Cardiac muscle cell (in vitro differentiated cells and primary cell): ENCODE results near the gene SYT12. TPM values are rescaled to one million over a fixed set of nuclear protein-coding genes. Genes with fewer than 3 reads are reported as not detected.

ENCODE experiments used
- DNase-seq, 2 donors: peaks; one replicate each; pipeline versions ENCODE4 v3.0.0 to v3.0.0-alpha.2; 2010 to 2017; ENCODE audit warnings: low read depth in 1 of 2, low spot score in 1 of 2
- H3K27ac ChIP-seq: fragments of 200-600 bp; sonication (generic); 2 replicates; pipeline ENCODE4 v1.5.1; 2016
- H3K27me3 ChIP-seq: fragments of 200-600 bp; sonication (generic); 2 replicates; pipeline ENCODE4 v1.6.0; 2016; ENCODE audit warnings: control low read depth
- H3K36me3 ChIP-seq: fragments of 200-600 bp; sonication (generic); 2 replicates; pipeline ENCODE4 v1.5.1; 2016; ENCODE audit warnings: control low read depth
- H3K4me1 ChIP-seq: fragments of 200-600 bp; sonication (generic); 2 replicates; pipeline ENCODE4 v1.8.1; 2017; ENCODE audit warnings: low read depth, mild to moderate bottlenecking, mixed run types
- H3K4me3 ChIP-seq: fragments of 200-600 bp; sonication (generic); 2 replicates; pipeline ENCODE4 v1.5.1; 2016; ENCODE audit warnings: mild to moderate bottlenecking
- H3K9me3 ChIP-seq: fragments of 200-600 bp; sonication (generic); 2 replicates; pipeline ENCODE4 v1.5.1; 2017; ENCODE audit warnings: low read depth, mild to moderate bottlenecking, control low read depth
- polyA plus RNA-seq: library from polyadenylated mRNA; unstranded; fragments of >200 nt; fragmentation: Nextera tagmentation; extraction: Ambion mirVana; gene quantifications from 2 replicates; pipeline ENCODE4 v1.2.1, GENCODE V29; 2016
- total RNA-seq: library from RNA; depleted of rRNA; stranded (reverse); fragments of >200 nt; gene quantifications from 2 replicates; pipeline ENCODE4 v1.2.3, GENCODE V29; 2016
- TF ChIP-seq, protein P1 (sequence below): IDR thresholded peaks from 2 replicates; pipeline ENCODE4 v1.5.1; 2012; ENCODE audit warnings: low read depth, mild to moderate bottlenecking, low read length

The SYT12 gene
- total and polyA plus RNA-seq, 2 experiments from 2014 or later = 0.21 TPM; not detected in 1

DNA sequence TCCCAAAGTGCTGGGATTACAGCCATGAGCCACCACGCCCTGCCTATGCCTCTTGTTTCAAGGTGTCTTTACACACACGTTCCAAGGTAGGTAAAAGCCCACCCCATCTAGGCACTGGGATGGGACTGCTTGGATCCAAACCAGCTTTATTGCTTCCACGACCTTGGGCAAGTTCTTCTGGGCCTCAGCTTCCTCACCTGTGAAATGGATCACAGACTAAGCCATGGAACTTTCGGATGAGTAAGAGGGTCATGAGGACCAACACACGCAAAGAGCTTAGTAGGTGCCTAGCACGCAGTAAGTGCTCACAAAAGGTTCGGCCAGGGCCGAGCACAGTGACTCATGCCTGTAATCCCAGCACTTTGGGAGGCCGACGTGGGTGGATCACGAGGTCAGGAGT, 49.4 kb downstream of the SYT12 start:
- DNase-seq = no peak
- TF ChIP-seq, protein P1, sequence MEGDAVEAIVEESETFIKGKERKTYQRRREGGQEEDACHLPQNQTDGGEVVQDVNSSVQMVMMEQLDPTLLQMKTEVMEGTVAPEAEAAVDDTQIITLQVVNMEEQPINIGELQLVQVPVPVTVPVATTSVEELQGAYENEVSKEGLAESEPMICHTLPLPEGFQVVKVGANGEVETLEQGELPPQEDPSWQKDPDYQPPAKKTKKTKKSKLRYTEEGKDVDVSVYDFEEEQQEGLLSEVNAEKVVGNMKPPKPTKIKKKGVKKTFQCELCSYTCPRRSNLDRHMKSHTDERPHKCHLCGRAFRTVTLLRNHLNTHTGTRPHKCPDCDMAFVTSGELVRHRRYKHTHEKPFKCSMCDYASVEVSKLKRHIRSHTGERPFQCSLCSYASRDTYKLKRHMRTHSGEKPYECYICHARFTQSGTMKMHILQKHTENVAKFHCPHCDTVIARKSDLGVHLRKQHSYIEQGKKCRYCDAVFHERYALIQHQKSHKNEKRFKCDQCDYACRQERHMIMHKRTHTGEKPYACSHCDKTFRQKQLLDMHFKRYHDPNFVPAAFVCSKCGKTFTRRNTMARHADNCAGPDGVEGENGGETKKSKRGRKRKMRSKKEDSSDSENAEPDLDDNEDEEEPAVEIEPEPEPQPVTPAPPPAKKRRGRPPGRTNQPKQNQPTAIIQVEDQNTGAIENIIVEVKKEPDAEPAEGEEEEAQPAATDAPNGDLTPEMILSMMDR = no peak
- no peak overlapping the region for H3K27ac ChIP-seq
- no peaks in the 10 kb centered on the region for H3K9me3 ChIP-seq
- no peak overlapping the region for H3K4me3 ChIP-seq
- no peaks in the 10 kb centered on the region for H3K36me3 ChIP-seq
- no peaks in the 10 kb centered on the region for H3K4me1 ChIP-seq
- no peaks in the 10 kb centered on the region for H3K27me3 ChIP-seq

DNA sequence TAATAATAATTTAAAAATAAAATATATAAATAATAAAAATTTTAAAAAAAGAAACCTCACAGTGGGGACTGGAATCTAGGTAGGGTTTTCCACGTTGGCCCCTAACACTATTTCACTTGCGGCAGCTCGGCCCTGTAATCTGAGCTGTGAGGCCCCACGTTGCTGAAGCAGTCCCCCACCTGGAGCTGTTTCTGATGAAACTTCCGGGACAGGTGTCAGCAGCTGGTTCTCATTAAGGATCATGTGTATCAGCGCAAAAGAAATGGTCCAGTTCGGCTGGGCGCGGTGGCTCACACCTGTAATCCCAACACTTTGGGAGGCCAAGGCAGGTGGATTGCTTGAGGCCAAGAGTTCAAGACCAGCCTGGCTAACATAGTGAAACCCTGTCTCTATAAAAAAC, 51.0 kb downstream of the SYT12 start:
- H3K4me1 ChIP-seq = no peaks in the 10 kb centered on the region
- H3K9me3 ChIP-seq = no peaks in the 10 kb centered on the region
- TF ChIP-seq, protein P1 = no peak
- no peaks in the 10 kb centered on the region for H3K27me3 ChIP-seq
- no peak overlapping the region for H3K4me3 ChIP-seq
- H3K36me3 ChIP-seq = no peaks in the 10 kb centered on the region
- H3K27ac ChIP-seq = no peak overlapping the region
- DNase-seq = no peak

DNA sequence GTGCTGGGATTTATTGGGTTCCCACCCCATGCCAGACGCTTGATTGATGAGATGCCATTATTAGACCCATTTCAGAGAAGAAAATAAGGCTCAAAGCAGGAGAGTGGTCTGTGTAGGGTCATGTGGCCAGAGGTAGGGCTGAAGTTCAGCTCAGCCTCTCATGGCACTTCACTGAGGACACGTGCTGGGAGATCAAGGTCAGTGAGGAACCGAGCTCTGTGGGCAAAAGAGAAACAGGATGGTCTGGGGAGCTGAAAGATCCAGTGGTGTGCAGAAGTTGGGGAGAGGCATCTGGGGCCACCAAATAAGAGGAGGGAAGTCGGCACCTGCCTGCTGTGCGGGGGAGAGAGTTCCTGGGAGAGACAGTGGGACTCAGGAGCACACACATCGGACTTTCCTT, 53.3 kb downstream of the SYT12 start:
- H3K27ac ChIP-seq = no peak overlapping the region
- TF ChIP-seq, protein P1 = no peak
- H3K4me3 ChIP-seq = no peak overlapping the region
- no peaks in the 10 kb centered on the region for H3K27me3 ChIP-seq
- H3K9me3 ChIP-seq = no peaks in the 10 kb centered on the region
- no peak for DNase-seq
- no peaks in the 10 kb centered on the region for H3K4me1 ChIP-seq
- H3K36me3 ChIP-seq = no peaks in the 10 kb centered on the region

DNA sequence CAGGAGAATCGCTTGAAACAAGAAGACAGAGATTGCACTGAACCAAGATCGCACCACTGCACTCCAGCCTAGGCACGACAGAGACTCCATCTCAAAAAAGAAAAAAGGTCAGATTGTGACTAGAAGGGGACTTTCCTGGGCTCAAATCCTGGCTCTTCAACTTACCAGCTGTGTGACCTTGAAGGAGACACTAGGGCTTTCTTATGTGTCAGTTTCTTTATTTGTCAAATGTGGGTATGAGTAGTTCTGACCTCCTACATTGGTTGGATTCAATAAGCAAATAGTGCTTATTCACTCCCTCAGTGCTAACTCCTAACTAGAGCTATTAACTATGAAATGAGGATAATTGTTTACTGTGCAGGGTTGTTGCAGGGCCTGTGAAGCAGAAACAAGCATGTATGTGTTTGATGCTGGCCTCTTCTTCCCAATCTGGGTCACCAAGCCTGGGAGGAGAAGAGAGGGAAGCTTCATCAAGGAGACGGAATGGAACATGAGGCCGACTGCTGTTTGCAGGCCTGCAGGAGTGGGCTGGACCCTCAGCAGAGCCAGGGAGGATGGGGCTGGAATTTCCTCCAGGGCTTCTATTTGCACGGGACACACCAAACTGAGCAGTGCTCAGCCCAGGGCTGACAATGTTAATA, 56.3 kb downstream of the SYT12 start:
- no peaks in the 10 kb centered on the region for H3K9me3 ChIP-seq
- H3K4me1 ChIP-seq = no peaks in the 10 kb centered on the region
- H3K36me3 ChIP-seq = no peaks in the 10 kb centered on the region
- TF ChIP-seq, protein P1 = no peak
- no peak overlapping the region for H3K27ac ChIP-seq
- no peak overlapping the region for H3K4me3 ChIP-seq
- no peak for DNase-seq
- no peaks in the 10 kb centered on the region for H3K27me3 ChIP-seq

DNA sequence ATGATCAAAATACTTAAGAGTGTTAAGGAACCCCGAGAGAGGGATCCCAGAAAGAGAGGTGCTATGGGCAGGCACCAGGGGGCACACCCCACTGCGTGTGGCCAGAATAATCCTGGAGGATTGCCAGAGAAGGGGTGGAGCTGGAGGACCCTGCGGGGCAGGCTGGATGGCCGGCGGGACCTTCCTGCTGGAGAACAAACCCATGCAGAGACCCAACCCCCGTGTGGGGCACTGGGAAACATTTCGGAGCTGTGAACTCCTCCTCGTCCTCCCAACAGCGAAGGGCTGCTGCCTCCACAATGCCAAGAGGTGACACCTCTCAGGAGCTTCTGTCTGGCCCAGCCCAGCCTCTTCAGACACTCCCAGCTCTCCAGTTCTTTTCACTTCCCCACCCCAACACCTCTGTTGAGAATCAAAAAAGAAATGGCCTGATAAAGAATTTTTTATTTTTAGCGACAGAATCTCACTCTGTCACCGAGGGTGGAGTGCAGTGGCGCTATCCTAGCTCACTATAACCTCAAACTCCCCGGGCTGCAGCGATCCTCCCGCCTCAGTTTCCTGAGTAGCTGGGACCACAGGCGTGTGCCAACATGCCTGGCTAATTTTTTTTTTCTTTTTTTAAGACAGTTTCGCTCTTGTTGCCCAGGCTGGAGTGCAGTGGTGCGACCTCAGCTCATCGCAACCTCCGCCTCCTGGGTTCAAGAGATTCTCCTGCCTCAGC, 59.3 kb downstream of the SYT12 start:
- TF ChIP-seq, protein P1 = no peak
- Histone ChIP-seq H3K4me3 (no peak overlapping the region), H3K36me3 (no peaks in the 10 kb centered on the region), H3K27me3 (no peaks in the 10 kb centered on the region), H3K27ac (no peak overlapping the region), H3K9me3 (no peaks in the 10 kb centered on the region), H3K4me1 (no peaks in the 10 kb centered on the region)
- DNase-seq = peak; percentile 27 to 68
